Kidney (tissue), 14 donors: ENCODE measurements around the gene TTYH2. TPM values are rescaled to one million over a fixed set of nuclear protein-coding genes. Genes with fewer than 3 reads are reported as not detected.

Experiments used
- DNase-seq, 5 donors: peaks; one replicate each; pipeline ENCODE4 v3.0.0-alpha.2; 2013 to 2020
- FAIRE-seq: peaks from 2 replicates; lab custom pipeline; 2012; peaks lifted over from hg19 to GRCh38; lab: Jason Lieb, UNC
- H3K27ac ChIP-seq, 2 donors: one replicate each; pipeline ENCODE4 v1.7.0; 2013; ENCODE audit warnings: low read depth in 2 of 2, low read length in 2 of 2, inconsistent platforms in 1 of 2
- H3K27me3 ChIP-seq: one replicate; pipeline ENCODE4 v1.7.1; 2013; ENCODE audit warnings: low read length, inconsistent platforms; ENCODE audit not compliant: control insufficient read depth, insufficient read depth
- H3K36me3 ChIP-seq, 3 donors: one replicate each; pipeline versions ENCODE4 v1.7.0 to v1.7.1; 2013; ENCODE audit warnings: low read length in 3 of 3, control low read depth in 1 of 3, inconsistent platforms in 1 of 3; ENCODE audit not compliant: insufficient read depth in 3 of 3, control insufficient read depth in 2 of 3
- H3K4me1 ChIP-seq, 3 donors: one replicate each; pipeline versions ENCODE4 v1.7.0 to v1.7.1; 2013; ENCODE audit warnings: low read length in 3 of 3, inconsistent platforms in 1 of 3, low read depth in 1 of 3; ENCODE audit not compliant: control insufficient read depth in 2 of 3, insufficient read depth in 2 of 3
- H3K4me3 ChIP-seq, 3 donors: one replicate each; pipeline versions ENCODE4 v1.7.0 to v1.8.1; 2013; ENCODE audit warnings: low read length in 3 of 3, control low read depth in 1 of 3, inconsistent platforms in 1 of 3
- H3K9ac ChIP-seq, 3 donors: one replicate each; pipeline versions ENCODE4 v1.7.0 to v1.7.1; 2013; ENCODE audit warnings: low read length in 3 of 3, control low read depth in 1 of 3, inconsistent platforms in 1 of 3
- H3K9me3 ChIP-seq, 3 donors: one replicate each; pipeline versions ENCODE4 v1.7.0 to v1.7.1; 2013; ENCODE audit warnings: low read length in 3 of 3, control low read depth in 1 of 3, inconsistent platforms in 1 of 3; ENCODE audit not compliant: control insufficient read depth in 2 of 3, insufficient read depth in 1 of 3
- intact Hi-C: fragments of 100-400 bp; cut with DNase I; formaldehyde crosslinking; loops from one replicate; pipeline ENCODE4 v1.11.1; 2022
- polyA plus RNA-seq: library from polyadenylated mRNA; stranded (reverse); fragments of 350-450 nt; fragmentation: Illumina TruSeq; extraction: RNeasy Lipid Tissue Mini Kit (QIAGEN cat#74804); gene quantifications from one replicate; pipeline ENCODE4 v1.2.3, GENCODE V29; 2014; ENCODE audit warnings: low read depth, low replicate concordance; ENCODE audit not compliant: insufficient read depth
- total RNA-seq: library from RNA; stranded (reverse); fragmentation: NEBNext Ultra II Directional; extraction: Animal tissue kit (Norgen Biotek cat#: 25700); gene quantifications from one replicate; pipeline ENCODE4 v1.2.1, GENCODE V29; 2021
- TF ChIP-seq, protein P1 (sequence below): IDR thresholded peaks from 3 replicates; pipeline ENCODE4 v1.5.1; 2012; ENCODE audit warnings: mild to moderate bottlenecking, moderate library complexity, borderline replicate concordance; ENCODE audit not compliant: insufficient read depth; ENCODE audit errors: extremely low read depth
- donor health status: control.
- donor health status: control.
- donor health status: control.
- donor health status: control.
- donor health status: control.
- donor health status: DM: yes; HTN: yes; CAD: no.
- donor health status: Normal renal cell carcinoma (clear cell type).

The TTYH2 gene
- total and polyA plus RNA-seq, 2 donors from 2014 or later = 2.4 to 7.1 TPM

DNA sequence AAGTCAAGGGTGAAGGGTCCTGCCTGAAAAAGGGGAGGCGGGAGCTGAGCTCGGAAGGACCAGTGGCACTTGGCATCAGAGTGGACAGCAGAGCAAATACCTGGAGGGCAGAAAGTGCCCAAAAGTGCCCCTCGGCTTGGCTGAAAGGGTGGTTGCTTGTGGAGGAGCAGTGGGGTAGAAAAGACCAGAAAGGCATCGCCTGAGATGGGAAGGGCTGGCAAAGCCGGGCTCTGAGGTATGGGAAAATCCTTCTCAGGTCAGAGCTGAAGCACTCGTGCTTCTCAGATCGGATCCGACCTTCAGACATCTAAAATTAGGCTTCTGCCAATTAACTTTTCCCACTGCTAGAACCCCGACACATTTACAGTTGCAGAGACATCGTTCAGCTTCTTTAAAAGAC, 11.4 kb upstream of the TTYH2 start:
- H3K4me1 ChIP-seq = peaks cover 0 to 5% (median 4%) of the 10 kb centered on the region in 3 donors
- H3K27me3 ChIP-seq = no peaks in the 10 kb centered on the region
- peaks cover 5 to 8% (median 7%) of the 10 kb centered on the region in 3 donors for H3K36me3 ChIP-seq
- no peak overlapping the region for H3K9ac ChIP-seq
- TF ChIP-seq, protein P1, sequence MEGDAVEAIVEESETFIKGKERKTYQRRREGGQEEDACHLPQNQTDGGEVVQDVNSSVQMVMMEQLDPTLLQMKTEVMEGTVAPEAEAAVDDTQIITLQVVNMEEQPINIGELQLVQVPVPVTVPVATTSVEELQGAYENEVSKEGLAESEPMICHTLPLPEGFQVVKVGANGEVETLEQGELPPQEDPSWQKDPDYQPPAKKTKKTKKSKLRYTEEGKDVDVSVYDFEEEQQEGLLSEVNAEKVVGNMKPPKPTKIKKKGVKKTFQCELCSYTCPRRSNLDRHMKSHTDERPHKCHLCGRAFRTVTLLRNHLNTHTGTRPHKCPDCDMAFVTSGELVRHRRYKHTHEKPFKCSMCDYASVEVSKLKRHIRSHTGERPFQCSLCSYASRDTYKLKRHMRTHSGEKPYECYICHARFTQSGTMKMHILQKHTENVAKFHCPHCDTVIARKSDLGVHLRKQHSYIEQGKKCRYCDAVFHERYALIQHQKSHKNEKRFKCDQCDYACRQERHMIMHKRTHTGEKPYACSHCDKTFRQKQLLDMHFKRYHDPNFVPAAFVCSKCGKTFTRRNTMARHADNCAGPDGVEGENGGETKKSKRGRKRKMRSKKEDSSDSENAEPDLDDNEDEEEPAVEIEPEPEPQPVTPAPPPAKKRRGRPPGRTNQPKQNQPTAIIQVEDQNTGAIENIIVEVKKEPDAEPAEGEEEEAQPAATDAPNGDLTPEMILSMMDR = no peak
- H3K27ac ChIP-seq = no peak overlapping the region
- DNase-seq (no peak), FAIRE-seq (no peak)
- H3K9me3 ChIP-seq = no peaks in the 10 kb centered on the region
- intact Hi-C loops = no loop called here
- no peak overlapping the region for H3K4me3 ChIP-seq

DNA sequence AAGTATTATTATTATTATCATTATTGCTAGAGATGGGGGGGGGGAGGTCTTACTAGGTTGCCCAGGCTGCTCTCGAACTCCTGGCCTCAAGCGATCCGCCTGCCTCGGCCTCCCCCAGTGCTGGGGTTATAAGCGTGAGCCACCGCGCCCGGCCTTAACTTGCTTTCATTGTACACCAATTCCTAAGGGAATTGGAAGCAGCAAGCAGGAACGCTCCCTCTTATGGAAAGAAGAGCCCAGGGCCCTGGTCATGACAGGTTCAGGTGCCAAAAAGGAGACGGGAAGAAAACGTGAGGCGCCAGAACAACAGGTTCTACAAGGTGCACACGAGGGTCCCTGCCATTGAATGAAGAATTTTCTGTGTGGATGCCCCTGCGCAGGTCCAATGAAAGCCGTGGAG, 10.4 kb upstream of the TTYH2 start:
- intact Hi-C loops = no loop called here
- TF ChIP-seq, protein P1 = no peak
- Histone ChIP-seq H3K36me3 (peaks cover 5 to 13% (median 9%) of the 10 kb centered on the region in 3 donors), H3K27me3 (no peaks in the 10 kb centered on the region), H3K4me1 (peaks cover 0 to 5% (median 4%) of the 10 kb centered on the region in 3 donors), H3K4me3 (peak overlapping the region in 1 of 3 donors; percentile 96), H3K9me3 (no peaks in the 10 kb centered on the region), H3K9ac (no peak overlapping the region), H3K27ac (no peak overlapping the region)
- FAIRE-seq = no peak
- DNase-seq = no peak

DNA sequence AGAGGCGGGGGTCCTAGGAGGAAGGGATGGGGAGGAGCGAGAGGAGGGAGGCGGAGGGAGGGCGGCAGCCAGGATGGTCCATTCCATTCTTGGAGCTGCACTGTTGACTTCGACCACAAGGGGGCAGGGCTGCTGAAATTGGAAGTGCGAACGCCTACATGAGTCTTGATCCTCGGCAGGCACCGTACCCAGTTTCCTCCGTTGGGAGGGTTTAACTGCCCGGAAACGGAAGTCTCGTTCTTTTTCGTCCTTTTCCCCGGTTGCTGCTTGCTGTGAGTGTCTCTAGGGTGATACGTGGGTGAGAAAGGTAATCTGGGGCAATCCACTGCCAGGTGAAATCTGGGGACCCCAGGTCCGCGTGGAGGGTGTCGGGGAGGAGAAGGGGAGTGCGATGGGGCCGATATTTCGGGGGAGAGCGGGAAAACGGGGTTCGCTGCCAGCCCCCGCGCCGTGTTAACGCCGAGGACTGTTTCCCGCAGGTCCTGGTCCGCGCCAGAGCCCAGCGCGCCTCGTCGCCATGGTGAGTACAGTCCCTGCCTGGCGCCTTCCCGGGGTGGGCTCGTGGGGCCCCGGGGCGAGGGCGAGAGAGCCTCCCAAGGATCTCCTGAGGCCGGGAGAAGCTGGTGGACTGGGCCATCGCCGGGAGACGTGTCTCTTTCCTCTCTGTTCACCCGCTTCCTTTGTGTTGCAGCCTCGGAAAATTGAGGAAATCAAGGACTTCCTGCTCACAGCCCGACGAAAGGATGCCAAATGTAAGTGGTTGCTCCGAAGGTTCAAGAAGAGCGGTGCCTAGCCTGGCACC, 9.7 kb upstream of the TTYH2 start, which contains the start of gene RPL38:
Gene RPL38, plus strand, starts transcription at position 240 of the 802 bp plus-strand sequence. Its CDS starts 278 bp downstream, at position 518.
- no peaks in the 10 kb centered on the region for H3K27me3 ChIP-seq
- FAIRE-seq = peak; percentile 69
- TF ChIP-seq, protein P1 = peak; percentile 99
- no peaks in the 10 kb centered on the region for H3K9me3 ChIP-seq
- peaks cover 0 to 5% (median 4%) of the 10 kb centered on the region in 3 donors for H3K4me1 ChIP-seq
- H3K36me3 ChIP-seq = peaks cover 5 to 19% (median 15%) of the 10 kb centered on the region in 3 donors
- peak within 1 kb of the TSS; percentile 83 to 96 (median 93) for H3K4me3 ChIP-seq
- peak within 1 kb of the TSS; percentile 70 to 74 for H3K27ac ChIP-seq
- H3K9ac ChIP-seq = peak within 1 kb of the TSS; percentile 91 to 93 (median 92)
- peak; percentile 97 to 99 (median 98) for DNase-seq
- intact Hi-C loops = no loop called here
